HG03457 (cell line): ENCODE results near the gene TAAR9.

ENCODE experiments used
- ATAC-seq: cut with Tn5 transposase; IDR thresholded peaks from one replicate; pipeline ENCODE4 v1.9.1; 2021; ENCODE audit warnings: moderate number of reproducible peaks; ENCODE audit not compliant: unreplicated experiment

TAAR9 gene

GRCh38 chr6:132587424-132587823, 49.3 kb downstream of the TAAR9 start:
- ATAC-seq = no peak
